GM12865 (cell line): Measurements from ENCODE around the gene CTPS2.

Source experiments
- DNase-seq: peaks from one replicate; pipeline ENCODE4 v3.0.0; 2010; ENCODE audit warnings: low read depth
- H3K4me3 ChIP-seq: 2 replicates; pipeline ENCODE4 v1.5.1; 2011; ENCODE audit warnings: mild to moderate bottlenecking, low read depth, low read length, control low read depth
- CTCF ChIP-seq: IDR thresholded peaks from 2 replicates; pipeline ENCODE4 v1.5.1; 2011; ENCODE audit warnings: low read length, control low read depth, low read depth, inconsistent platforms; ENCODE audit not compliant: insufficient read depth; ENCODE audit errors: missing control alignments

CTPS2 gene

DNA sequence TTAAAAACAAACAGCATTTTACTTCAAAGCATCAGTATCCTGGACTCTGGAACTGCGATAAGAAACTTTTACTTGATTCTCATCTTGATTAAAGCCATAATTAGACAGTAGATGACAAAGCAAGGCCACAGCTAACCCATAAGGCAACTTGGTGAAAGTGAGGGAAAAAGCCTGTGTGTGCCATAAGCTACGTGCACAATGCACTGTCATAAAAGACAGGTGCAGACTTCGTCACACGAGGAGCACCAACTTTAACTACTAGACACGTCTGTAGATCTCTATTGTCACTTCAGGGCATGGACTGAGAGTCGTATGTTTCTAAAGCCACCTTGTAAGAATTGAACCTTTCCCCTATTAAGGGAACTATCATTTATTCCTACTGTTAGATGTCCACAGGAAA is 13.1 kb downstream of the CTPS2 start:
- H3K4me3 ChIP-seq = no peak overlapping the region

DNA sequence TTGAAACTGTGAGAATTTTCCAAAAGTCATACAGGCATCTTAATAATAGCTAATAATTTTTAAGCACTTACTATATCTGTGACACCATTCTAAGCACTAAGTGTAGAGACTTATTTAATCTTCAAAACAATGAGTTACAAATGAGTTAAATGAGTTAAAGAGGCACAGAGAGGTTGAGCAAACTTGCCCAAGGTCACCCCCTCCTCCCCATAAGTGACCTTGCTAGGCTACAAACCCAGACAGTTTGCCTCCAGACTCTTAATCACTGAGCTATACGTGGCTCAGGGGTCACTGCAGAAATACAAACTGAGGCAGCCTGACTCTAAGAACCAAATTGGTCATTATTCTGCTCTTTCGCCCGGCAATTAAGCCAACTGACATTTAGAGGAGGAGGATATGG is 15.5 kb downstream of the CTPS2 start:
- TF ChIP-seq CTCF = no peak
- H3K4me3 ChIP-seq = no peak overlapping the region
- DNase-seq = no peak

More for the DNA sequence above, 13.1 kb downstream of the CTPS2 start:
- no peak for TF ChIP-seq CTCF
- DNase-seq = no peak

DNA sequence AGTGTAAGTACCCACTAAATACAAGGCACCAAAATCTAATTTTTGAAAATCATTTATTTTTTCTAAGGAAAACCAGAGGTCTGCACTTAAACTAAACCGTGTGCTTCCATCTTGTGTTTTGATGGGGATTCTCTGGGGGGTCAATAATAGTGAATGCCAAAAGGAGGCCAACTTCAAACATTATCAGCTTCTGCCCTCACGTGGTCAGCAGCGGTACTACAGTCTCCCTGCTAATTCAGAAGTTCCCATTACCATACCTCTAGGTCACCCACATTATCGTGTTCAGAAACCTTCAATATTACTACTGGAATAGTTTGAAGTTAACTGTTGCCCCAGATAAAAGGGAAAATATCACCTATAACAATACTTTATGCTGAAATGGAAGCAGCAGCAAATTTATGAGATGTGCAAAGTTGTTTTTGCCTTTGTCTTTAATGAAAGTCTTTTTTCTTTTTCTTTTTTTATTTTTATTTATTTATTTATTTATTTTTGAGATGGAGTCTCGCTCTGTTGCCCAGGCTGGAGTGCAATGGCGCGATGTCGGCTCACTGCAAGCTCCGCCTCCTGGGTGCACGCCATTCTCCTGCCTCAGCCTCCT is 17.3 kb downstream of the CTPS2 start:
- peak; percentile 54 for DNase-seq
- peak; percentile 70 for TF ChIP-seq CTCF
- no peak overlapping the region for H3K4me3 ChIP-seq

DNA sequence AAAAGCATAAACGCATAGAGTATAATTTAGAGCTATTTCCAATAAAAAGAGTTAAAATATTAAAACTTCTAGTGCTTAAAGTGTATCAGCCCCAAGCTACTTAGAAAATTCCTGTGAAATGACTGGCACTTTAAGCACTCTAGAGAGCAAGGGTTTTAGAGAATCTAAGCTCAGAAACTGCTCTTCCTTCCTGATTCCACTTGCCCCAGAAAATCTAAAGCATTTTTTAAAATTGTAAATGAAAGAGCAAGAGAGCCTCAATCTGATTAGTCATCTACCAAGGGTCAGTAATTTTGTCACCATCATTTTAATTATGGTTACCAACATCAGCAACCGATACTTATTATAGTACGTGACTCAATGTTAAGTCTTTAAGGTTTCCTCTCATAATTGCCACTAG is 25.0 kb downstream of the CTPS2 start:
- H3K4me3 ChIP-seq = no peak overlapping the region
- TF ChIP-seq CTCF = no peak
- no peak for DNase-seq

DNA sequence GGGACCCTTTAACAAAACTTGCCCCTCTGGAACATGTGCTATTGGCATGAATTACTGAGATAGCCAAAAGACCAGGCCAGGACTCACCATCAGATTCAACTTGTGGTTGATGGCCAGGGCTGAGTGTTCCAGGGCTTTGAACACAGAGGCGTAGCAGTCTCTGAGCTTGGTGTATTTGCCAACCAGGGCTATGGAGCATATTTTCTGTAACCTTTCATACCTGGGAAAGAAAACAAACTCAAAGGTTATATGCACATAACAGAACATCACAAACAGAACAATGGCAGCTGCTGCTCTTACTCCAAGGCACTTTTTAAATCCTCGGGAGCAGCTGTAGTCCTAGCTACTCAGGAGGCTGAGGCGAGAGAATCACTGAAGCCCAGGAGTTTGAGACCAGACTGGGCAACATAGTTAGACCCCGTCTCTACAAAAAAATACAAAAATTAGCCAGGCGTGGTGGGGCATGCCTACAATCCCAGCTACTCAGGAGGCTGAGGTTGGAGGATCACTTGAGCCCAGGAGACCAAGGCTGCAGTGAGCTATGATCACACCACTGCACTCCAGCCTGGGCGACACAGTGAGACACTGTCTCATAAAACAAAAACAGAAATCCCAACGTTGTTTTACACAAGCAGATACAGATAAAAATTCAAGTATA is 29.3 kb downstream of the CTPS2 start:
- H3K4me3 ChIP-seq = no peak overlapping the region
- TF ChIP-seq CTCF = no peak
- no peak for DNase-seq

DNA sequence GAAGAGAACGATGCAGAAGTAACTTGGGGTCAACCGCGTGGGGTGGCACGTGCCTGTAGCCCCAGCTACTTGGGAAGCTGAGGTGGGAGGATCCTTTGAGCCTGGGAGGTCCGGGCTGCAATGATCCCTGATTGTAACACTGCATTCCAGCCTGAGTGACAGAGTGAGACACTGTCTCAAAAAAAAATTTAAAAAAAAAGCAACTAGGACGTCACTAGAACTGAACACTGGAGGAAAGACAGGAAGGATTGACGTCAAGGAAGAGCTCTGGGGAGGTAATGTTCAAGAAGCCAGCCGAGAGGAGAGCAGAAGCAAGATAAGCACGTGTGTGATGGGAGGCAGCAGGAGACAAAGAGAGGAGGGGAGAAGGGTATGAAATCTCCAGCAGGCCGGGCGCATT is 33.8 kb downstream of the CTPS2 start:
- TF ChIP-seq CTCF = no peak
- no peak for DNase-seq
- no peak overlapping the region for H3K4me3 ChIP-seq

GRCh38 chrX:16671005-16671404 is 41.5 kb downstream of the CTPS2 start:
- DNase-seq = peak; percentile 18
- no peak for TF ChIP-seq CTCF
- H3K4me3 ChIP-seq = no peak overlapping the region
